Measurements from ENCODE around the gene ENOSF1.

DNA sequence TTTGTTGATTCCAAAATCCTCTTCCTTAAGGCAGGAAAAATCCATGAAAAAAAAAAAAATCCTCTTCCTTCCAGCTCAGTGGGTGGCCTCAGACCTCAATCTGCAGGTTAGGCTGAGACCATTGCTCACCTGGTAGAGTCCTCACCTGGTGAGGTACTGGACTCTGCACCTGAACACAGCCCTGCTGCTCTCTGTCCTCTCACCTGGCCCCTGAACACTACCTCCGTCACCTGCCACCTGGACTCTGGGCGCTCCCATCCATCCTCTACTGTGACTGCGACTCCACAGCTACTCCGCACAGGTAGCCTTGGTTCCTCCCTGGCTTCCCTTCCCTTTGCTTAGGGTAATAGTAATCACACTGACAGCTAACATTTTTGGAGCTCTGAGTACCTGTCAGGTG lies 32.9 kb downstream of the ENOSF1 start:
- TF ChIP-seq, protein P1, sequence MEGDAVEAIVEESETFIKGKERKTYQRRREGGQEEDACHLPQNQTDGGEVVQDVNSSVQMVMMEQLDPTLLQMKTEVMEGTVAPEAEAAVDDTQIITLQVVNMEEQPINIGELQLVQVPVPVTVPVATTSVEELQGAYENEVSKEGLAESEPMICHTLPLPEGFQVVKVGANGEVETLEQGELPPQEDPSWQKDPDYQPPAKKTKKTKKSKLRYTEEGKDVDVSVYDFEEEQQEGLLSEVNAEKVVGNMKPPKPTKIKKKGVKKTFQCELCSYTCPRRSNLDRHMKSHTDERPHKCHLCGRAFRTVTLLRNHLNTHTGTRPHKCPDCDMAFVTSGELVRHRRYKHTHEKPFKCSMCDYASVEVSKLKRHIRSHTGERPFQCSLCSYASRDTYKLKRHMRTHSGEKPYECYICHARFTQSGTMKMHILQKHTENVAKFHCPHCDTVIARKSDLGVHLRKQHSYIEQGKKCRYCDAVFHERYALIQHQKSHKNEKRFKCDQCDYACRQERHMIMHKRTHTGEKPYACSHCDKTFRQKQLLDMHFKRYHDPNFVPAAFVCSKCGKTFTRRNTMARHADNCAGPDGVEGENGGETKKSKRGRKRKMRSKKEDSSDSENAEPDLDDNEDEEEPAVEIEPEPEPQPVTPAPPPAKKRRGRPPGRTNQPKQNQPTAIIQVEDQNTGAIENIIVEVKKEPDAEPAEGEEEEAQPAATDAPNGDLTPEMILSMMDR (conservative IDR thresholded peaks at IDR 0.05; ENCODE audit: low read depth, low read length): no peak
- no peak for TF ChIP-seq EZH2 (IDR thresholded peaks at IDR 0.05; ENCODE audit: borderline replicate concordance, low read depth, low read length, poor library complexity, severe bottlenecking)

All from A673 (cell line).